Mucosa of stomach (tissue), 1 donor: Measurements from ENCODE around the gene SFSWAP.
"Not testable (repeated sequence)": the region's sequence is repeated elsewhere in the genome, so short reads cannot be mapped to it uniquely, and the experiment has no call there.

Source experiments
- H3K27me3 ChIP-seq: one replicate; pipeline ENCODE4 v1.7.0; 2013; ENCODE audit warnings: mild to moderate bottlenecking, low read length; ENCODE audit not compliant: control insufficient read depth, insufficient read depth
- H3K36me3 ChIP-seq: one replicate; pipeline ENCODE4 v1.7.0; 2013; ENCODE audit warnings: low read length; ENCODE audit not compliant: control insufficient read depth, insufficient read depth
- H3K4me1 ChIP-seq: one replicate; pipeline ENCODE4 v1.7.0; 2013; ENCODE audit warnings: mild to moderate bottlenecking, low read length; ENCODE audit not compliant: control insufficient read depth, insufficient read depth
- H3K4me3 ChIP-seq: one replicate; pipeline ENCODE4 v1.7.0; 2013; ENCODE audit warnings: low read length
- H3K9ac ChIP-seq: one replicate; pipeline ENCODE4 v1.7.0; 2013; ENCODE audit warnings: mild to moderate bottlenecking, low read length, moderate library complexity
- H3K9me3 ChIP-seq: one replicate; pipeline ENCODE4 v1.7.0; 2013; ENCODE audit warnings: mild to moderate bottlenecking, low read length, moderate library complexity; ENCODE audit not compliant: control insufficient read depth
- donor health status: Pancreatic carcinoma.

SFSWAP gene

DNA sequence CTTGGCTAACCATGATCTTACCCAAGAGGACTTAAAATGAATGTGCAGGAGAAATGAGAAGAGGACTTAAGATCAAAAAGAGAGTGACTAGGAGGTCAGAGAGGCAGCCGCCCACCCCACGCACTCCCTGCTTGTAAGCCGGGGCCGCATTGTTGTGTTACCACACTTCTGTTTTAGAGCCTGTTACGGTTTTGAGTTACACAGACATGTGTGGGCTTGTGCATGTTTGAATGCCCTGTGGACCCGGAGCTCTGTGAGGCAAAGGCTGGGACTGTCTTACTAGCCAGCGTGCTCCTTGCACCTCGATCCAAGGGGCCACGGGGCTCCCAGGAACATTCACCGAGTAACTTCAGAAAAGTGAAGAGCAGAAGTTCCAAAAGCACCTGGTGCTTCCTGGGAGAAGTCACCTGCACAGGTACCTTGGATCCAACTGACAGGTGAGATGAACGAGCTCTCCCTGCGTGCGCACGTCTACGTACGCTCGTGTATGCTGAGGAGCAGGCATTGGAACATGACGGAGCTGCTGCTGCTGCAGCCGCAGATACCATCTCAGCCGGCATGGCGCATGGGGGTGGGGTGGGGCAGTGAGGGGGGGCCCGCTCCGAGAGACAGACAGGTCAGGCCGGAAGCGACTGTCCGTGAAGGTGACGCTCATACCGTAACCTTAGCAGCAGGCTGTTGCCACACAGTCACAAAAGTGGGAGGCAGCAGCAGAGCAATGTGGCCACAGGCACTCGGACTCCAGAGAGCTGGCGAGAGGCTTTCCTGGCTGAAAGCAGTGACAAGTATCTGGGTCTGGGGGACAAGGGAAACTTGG is 23.7 kb downstream of the SFSWAP start:
- no peaks in the 10 kb centered on the region for H3K4me1 ChIP-seq
- H3K9ac ChIP-seq: no peak overlapping the region
- H3K4me3 ChIP-seq: no peak overlapping the region
- no peaks in the 10 kb centered on the region for H3K27me3 ChIP-seq
- H3K36me3 ChIP-seq: peaks cover 12% of the 10 kb centered on the region
- H3K9me3 ChIP-seq: no peaks in the 10 kb centered on the region

DNA sequence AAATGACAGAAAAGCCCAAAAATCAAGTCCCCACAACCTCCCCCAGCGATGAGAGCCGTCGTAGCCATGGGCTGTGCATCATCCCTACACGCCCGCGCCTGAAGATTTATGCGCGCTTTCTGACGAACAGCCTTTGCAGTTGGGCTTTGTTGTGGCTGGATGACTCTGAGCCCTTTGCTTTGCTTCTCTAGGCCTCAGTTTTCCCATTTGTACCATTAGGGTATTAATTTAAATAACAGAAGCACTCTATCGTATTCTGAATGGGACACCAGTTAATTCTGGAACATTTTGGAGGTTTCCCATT is 24.2 kb downstream of the SFSWAP start:
- H3K9ac ChIP-seq: no peak overlapping the region
- no peaks in the 10 kb centered on the region for H3K4me1 ChIP-seq
- H3K36me3 ChIP-seq: peaks cover 7% of the 10 kb centered on the region
- no peaks in the 10 kb centered on the region for H3K27me3 ChIP-seq
- no peaks in the 10 kb centered on the region for H3K9me3 ChIP-seq
- H3K4me3 ChIP-seq: no peak overlapping the region

DNA sequence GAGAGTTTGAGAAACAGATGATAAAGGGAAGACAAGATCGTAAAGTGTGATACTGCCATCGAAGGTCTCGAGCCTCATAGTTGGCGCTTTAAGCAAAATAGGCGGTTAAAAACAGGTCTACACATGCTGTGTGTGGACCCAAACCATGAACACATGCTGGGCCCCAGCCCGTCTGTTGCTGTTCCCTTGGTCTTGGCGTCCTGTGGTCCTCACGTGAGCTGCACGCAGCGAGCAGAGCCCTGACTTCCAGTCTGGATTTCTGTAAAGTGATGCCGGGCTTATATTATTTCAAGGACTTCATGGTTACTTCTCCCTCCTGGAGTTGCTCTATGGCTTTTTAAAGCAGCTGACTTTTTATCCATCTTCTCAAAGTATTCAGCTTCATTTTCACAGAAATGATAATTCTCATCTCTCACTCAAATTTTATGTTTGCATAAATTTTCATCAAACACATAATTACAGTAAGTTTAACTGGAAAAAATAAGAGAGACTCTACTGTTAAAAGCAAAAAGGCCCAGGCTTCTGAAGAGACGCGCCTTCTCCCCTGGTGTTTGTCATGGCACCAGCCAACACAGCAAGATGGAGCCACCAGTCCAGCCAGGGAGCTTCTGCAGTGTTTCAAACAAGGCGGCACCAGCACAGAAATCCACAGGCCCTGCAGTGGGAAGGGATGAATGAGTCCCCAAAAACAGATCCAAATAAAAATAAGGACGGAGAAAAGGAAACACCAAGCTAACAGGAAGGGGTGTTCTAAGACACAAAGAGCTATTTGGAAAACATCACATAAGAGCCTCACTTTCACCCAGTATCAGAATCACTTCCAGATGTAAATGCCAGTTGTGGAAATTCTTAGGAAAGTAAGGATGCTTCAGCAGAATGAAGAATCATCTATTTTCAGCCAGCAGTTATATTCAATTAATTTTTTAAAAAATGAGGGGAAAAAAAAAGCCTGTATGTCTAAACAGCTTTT is 24.9 kb downstream of the SFSWAP start:
- no peak overlapping the region for H3K4me3 ChIP-seq
- H3K9ac ChIP-seq: no peak overlapping the region
- peaks cover 4% of the 10 kb centered on the region for H3K36me3 ChIP-seq
- H3K27me3 ChIP-seq: no peaks in the 10 kb centered on the region
- H3K4me1 ChIP-seq: no peaks in the 10 kb centered on the region
- H3K9me3 ChIP-seq: no peaks in the 10 kb centered on the region

DNA sequence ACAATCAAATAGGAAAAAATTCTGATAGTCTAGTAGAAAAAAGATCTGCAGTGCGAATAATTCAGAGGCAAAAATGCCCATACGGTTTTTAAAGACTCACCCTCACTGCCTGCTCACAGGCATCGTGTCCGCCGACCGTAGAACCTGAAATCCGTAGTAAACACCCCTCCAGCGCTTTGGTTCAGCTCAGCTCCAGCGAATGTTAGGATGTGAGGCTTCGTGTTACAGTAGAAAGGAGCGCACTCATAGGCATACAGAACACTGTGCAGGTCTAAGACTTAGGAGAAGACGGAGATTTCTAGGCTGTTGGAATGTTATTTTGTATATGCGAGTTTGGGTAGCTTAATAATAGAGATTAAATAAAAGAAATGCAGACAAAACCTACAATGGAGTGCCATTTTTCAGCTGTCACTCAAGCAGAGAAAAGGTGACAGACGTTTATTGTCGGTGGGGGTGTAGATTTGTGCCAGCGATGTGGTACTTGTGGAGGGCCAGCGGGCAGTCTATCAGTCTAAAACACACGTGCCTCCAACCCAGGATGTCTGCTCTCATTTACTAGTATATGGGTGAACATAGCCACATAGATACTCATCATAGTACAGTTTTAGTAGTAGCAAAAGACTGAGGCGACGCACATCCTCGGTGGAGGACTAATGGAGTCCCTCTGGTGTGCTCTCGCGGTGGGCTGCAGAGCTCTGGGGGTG is 25.7 kb downstream of the SFSWAP start:
- Histone ChIP-seq H3K27me3 (no peaks in the 10 kb centered on the region), H3K4me3 (no peak overlapping the region), H3K9ac (no peak overlapping the region), H3K4me1 (no peaks in the 10 kb centered on the region), H3K36me3 (peaks cover 4% of the 10 kb centered on the region), H3K9me3 (no peaks in the 10 kb centered on the region)

DNA sequence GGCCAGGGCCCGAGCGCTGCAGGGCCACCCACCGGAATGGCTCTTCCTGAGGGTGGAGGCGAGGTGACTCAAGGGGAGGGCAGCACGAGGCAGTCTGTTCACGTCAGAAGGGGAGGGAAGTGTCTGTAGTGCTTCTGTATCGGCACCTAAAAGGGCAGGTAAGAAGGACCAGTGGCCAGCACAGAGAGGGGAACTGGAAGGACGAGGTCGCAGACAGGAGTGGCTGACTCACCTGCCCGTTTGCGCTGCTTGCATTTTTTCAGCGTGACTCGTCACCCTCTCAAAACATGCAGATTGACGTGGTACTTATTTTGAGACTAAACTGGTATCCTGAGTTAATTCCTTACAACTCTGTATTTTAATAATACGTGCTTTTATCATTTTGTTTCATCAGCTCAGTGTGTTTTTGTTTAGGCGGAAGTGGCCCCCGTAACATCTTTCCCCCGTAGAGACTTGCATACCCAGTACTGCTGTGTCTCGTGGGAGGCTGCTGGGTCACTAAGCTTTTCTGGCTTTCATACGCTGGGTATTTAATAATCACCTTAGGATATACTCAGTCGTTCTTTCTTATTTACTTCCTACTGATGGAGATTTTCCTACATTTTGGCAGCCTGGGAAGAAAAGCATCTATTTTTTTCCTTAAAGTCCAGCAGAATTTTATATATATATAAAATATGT is 26.4 kb downstream of the SFSWAP start:
- no peaks in the 10 kb centered on the region for H3K9me3 ChIP-seq
- no peaks in the 10 kb centered on the region for H3K4me1 ChIP-seq
- H3K9ac ChIP-seq: no peak overlapping the region
- H3K27me3 ChIP-seq: no peaks in the 10 kb centered on the region
- peaks cover 4% of the 10 kb centered on the region for H3K36me3 ChIP-seq
- H3K4me3 ChIP-seq: no peak overlapping the region

DNA sequence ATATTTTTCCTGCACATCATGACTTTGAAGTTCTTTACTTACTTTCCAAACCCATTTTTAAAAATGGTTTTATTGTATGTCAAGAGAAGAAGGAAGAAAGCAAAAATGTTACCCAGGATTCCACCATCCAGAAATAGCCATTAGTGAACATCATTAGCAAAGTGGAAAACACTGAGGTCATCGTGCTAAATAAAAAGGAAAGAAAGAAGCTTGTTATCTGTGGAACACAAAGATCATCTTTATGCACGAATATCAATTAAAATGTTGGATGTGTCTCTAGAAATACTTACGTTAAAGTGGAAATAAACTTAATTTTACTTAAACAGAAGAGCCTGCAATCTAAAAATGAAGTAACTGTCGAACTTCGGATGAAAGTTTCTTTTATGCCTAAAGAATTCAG is 27.3 kb downstream of the SFSWAP start:
- Histone ChIP-seq H3K9ac (no peak overlapping the region), H3K9me3 (no peaks in the 10 kb centered on the region), H3K4me3 (no peak overlapping the region), H3K4me1 (no peaks in the 10 kb centered on the region), H3K36me3 (peaks cover 4% of the 10 kb centered on the region), H3K27me3 (no peaks in the 10 kb centered on the region)

DNA sequence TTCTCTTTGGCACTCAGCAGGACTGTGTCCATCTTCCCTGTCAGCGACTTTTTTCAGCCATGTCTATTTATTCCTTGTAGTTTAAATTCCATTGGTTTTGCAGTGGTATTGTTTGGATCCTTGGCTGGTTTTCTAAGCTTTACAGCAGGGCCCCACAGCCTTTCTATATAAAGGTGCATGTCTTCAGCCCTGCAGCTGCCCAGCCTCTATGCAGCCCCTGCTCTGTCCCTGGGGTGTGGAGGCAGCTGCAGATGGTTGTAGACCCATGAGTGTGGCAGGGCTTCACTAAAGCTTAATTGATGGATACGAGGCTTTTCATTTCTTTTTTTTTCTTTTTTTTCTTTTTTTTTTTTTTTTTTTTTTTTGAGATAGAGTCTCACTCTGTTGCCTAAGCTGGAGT is 29.7 kb downstream of the SFSWAP start:
- Histone ChIP-seq H3K4me3 (no peak overlapping the region), H3K27me3 (no peaks in the 10 kb centered on the region), H3K36me3 (peaks cover 4% of the 10 kb centered on the region), H3K9ac (no peak overlapping the region), H3K4me1 (no peaks in the 10 kb centered on the region), H3K9me3 (no peaks in the 10 kb centered on the region)

DNA sequence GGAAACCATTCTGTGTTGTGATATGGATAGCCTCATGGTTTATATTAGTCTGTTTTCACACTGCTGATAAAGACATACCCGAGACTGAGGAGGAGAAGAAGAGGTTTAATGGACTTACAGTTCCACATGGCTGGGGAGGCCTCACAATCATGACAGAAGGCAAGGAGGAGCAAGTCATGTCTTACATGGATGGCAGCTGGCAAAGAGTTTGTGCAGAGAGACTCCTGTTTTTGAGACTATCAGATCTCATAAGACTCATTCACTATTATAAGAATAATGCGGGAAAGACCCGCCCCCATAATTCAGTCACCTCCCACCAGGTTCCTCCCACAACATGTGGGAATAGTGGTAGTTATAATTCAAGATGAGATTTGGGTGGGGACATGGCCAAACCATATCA is 31.9 kb downstream of the SFSWAP start:
- not testable (repeated sequence) for H3K9me3 ChIP-seq, H3K27me3 ChIP-seq, H3K4me3 ChIP-seq, H3K9ac ChIP-seq, H3K4me1 ChIP-seq, H3K36me3 ChIP-seq

DNA sequence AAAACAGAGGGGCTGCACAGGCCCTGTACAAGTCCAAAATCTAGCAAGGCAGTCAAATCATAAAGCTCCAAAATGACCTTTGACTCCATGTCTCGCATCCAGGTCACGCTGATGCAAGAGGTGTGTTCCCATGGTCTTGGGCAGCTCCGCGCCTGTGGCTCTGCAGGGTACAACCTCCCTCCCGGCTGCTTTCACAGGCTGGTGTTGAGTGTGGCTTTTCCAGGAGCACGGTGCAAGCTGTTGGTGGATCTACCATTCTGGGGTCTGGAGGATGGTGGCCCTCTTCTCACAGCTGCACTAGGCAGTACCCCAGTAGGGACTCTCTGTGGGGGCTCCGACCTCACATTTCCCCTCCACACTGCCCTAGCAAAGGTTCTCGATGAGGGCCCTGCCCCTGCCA is 32.5 kb downstream of the SFSWAP start:
- not testable (repeated sequence) for H3K27me3 ChIP-seq, H3K4me3 ChIP-seq, H3K9me3 ChIP-seq, H3K4me1 ChIP-seq, H3K36me3 ChIP-seq, H3K9ac ChIP-seq

DNA sequence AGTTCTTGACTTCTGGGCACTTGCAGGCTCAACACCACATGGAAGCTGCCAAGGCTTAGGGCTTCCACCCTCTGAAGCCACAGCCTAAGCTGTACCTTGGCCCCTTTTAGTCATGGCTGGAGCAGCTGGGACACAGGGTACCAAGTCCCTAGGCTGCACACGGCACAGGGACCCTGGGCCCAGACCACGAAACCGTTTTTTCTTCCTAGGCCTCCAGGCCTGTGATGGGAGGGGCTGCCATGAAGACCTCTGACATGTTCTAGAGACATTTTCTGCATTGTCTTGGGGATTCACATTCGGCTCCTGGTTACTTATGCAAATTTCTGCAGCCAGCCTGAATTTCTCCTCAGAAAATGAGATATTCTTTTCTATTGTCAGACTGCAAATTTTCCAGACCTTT is 33.0 kb downstream of the SFSWAP start:
- not testable (repeated sequence) for H3K9me3 ChIP-seq, H3K9ac ChIP-seq, H3K36me3 ChIP-seq, H3K4me1 ChIP-seq, H3K4me3 ChIP-seq, H3K27me3 ChIP-seq

DNA sequence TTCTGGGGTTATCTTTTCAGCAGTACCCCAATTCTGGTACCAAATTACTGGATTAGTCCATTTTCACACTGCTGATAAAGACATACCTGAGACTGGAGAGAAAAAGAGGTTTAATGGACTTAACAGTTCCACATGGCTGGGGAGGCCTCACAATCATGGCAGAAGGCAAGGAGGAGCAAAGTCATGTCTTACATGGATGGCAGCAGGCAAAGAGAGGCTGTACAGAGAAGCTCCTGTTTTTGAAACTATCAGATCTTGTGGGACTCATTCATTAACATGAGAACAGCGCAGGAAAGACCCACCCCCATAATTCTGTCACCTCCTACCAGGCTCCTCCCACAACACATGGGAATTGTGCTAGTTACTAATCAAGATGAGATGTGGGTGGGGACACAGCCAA is 33.8 kb downstream of the SFSWAP start:
- H3K27me3 ChIP-seq, H3K36me3 ChIP-seq, H3K4me1 ChIP-seq, H3K9me3 ChIP-seq, H3K4me3 ChIP-seq, H3K9ac ChIP-seq: not testable (repeated sequence)
